Activated CD8-positive, alpha-beta memory T cell treated with anti-CD3 and anti-CD28 coated beads for 4 hours (primary cell): Measurements from ENCODE around the gene TYK2.
A peak's percentile ranks its signal among the peaks of the same experiment; 100 is the strongest.

Experiments
- DNase-seq, 2 donors: peaks; one replicate each; pipeline ENCODE4 v3.0.0-alpha.2; 2020; ENCODE audit warnings: low read depth in 2 of 2

The TYK2 gene

GRCh38 chr19:10334588-10335351 is 45.6 kb downstream of the TYK2 start:
- no peak for DNase-seq

GRCh38 chr19:10333758-10334587 is 46.4 kb downstream of the TYK2 start:
- DNase-seq = no peak

- DNase-seq = peak; percentile 96
These were observed 47.2 kb downstream of the TYK2 start, which contains the start of gene RAVER1 for GRCh38 chr19:10332965-10333757. TSS of gene RAVER1 (minus strand) at chr19:10333529. CDS start at chr19:10333507, 22 bp downstream.

- DNase-seq = no peak
These were observed 48.0 kb downstream of the TYK2 start for GRCh38 chr19:10332158-10332964.

GRCh38 chr19:10329555-10329954 is 50.8 kb downstream of the TYK2 start:
- DNase-seq = no peak

GRCh38 chr19:10328558-10329429 is 51.6 kb downstream of the TYK2 start:
- DNase-seq = no peak

GRCh38 chr19:10327793-10328192 is 52.6 kb downstream of the TYK2 start:
- no peak for DNase-seq

GRCh38 chr19:10325732-10326131 is 54.6 kb downstream of the TYK2 start:
- no peak for DNase-seq

- DNase-seq = no peak
These were observed 58.2 kb downstream of the TYK2 start for GRCh38 chr19:10321874-10322835.

- no peak for DNase-seq
These were observed 59.0 kb downstream of the TYK2 start for GRCh38 chr19:10321417-10321797.

- DNase-seq = no peak
These were observed 59.6 kb downstream of the TYK2 start for GRCh38 chr19:10320602-10321416.

GRCh38 chr19:10318807-10319682 is 61.3 kb downstream of the TYK2 start:
- DNase-seq = no peak

- DNase-seq = no peak
These were observed 62.4 kb downstream of the TYK2 start for GRCh38 chr19:10317857-10318462.

- no peak for DNase-seq
These were observed 63.1 kb downstream of the TYK2 start for GRCh38 chr19:10317045-10317856.

GRCh38 chr19:10316229-10317044 is 63.9 kb downstream of the TYK2 start:
- DNase-seq = no peak
